Body of pancreas (tissue), 4 donors: ENCODE measurements around the gene ARPC2.

Experiments
- CTCF ChIP-seq, 7 experiments: fragments of 450-650 bp in 4 of 7; fragments of 200-600 bp in 3 of 7; sonication (generic) in 3 of 7; IDR thresholded peaks; one replicate each; pipeline ENCODE4 v1.5.1; 2016 to 2019; ENCODE audit warnings: antibody characterized with exemption in 7 of 7
- POLR2A ChIP-seq, 3 donors: fragments of 450-650 bp; IDR thresholded peaks; one replicate each; pipeline ENCODE4 v1.6.1; 2016; ENCODE audit warnings: antibody characterized with exemption in 3 of 3, mild to moderate bottlenecking in 2 of 3

- TF ChIP-seq CTCF (IDR thresholded peaks at IDR 0.05) (no peak), POLR2A (IDR thresholded peaks at IDR 0.05) (no peak)
Measured at GRCh38 chr2:218267259-218267658, 50.3 kb downstream of the ARPC2 start.
